Astrocyte (in vitro differentiated cells and primary cell): ENCODE results near the gene MLH1. TPM values are rescaled to one million over a fixed set of nuclear protein-coding genes. Genes with fewer than 3 reads are reported as not detected.

ENCODE experiments used
- DNase-seq: peaks from one replicate; pipeline ENCODE4 v3.0.0-alpha.2; 2010; ENCODE audit warnings: low read depth
- FAIRE-seq: peaks from 2 replicates; lab custom pipeline; 2011; peaks lifted over from hg19 to GRCh38; lab: Jason Lieb, UNC
- H2AFZ ChIP-seq: 2 replicates; pipeline ENCODE4 v1.6.0; 2012; ENCODE audit warnings: low read depth, low read length, inconsistent platforms
- H3K27ac ChIP-seq: 2 replicates; pipeline ENCODE4 v1.5.1; 2011; ENCODE audit warnings: low read depth, low read length, inconsistent platforms
- H3K27me3 ChIP-seq: 2 replicates; pipeline ENCODE4 v1.6.0; 2011; ENCODE audit warnings: low read length, inconsistent platforms; ENCODE audit not compliant: insufficient read depth
- H3K36me3 ChIP-seq: 2 replicates; pipeline ENCODE4 v1.5.1; 2011; ENCODE audit warnings: low read length, inconsistent platforms; ENCODE audit not compliant: insufficient read depth
- H3K4me1 ChIP-seq: 2 replicates; pipeline ENCODE4 v1.5.1; 2011; ENCODE audit warnings: low read length, inconsistent platforms; ENCODE audit not compliant: insufficient read depth
- H3K4me2 ChIP-seq: 2 replicates; pipeline ENCODE4 v1.6.0; 2012; ENCODE audit warnings: low read length, inconsistent platforms
- H3K4me3 ChIP-seq: 2 replicates; pipeline ENCODE4 v1.5.1; 2011; ENCODE audit warnings: low read depth, mild to moderate bottlenecking, low read length, inconsistent platforms; ENCODE audit not compliant: insufficient read depth
- H3K79me2 ChIP-seq: 2 replicates; pipeline ENCODE4 v1.6.0; 2012; ENCODE audit warnings: mild to moderate bottlenecking, low read length, inconsistent platforms; ENCODE audit not compliant: insufficient read depth
- H3K9ac ChIP-seq: 2 replicates; pipeline ENCODE4 v1.6.0; 2012; ENCODE audit warnings: mild to moderate bottlenecking, low read length, inconsistent platforms
- H3K9me3 ChIP-seq: 2 replicates; pipeline ENCODE4 v1.5.1; 2012; ENCODE audit warnings: low read depth, mild to moderate bottlenecking, low read length, inconsistent platforms; ENCODE audit not compliant: insufficient read depth
- H4K20me1 ChIP-seq: 2 replicates; pipeline ENCODE4 v1.6.0; 2012; ENCODE audit warnings: low read length, inconsistent platforms; ENCODE audit not compliant: insufficient read depth
- H3K27ac Mint-ChIP-seq: one replicate; pipeline ENCODE4 v1.8.0; 2021; ENCODE audit warnings: mild to moderate bottlenecking, mixed read lengths; ENCODE audit not compliant: unreplicated experiment
- H3K27me3 Mint-ChIP-seq: one replicate; pipeline ENCODE4 v1.8.0; 2021; ENCODE audit warnings: low read depth, mixed read lengths; ENCODE audit not compliant: unreplicated experiment
- H3K36me3 Mint-ChIP-seq: one replicate; pipeline ENCODE4 v1.8.0; 2021; ENCODE audit warnings: low read depth, mixed read lengths; ENCODE audit not compliant: unreplicated experiment
- H3K4me1 Mint-ChIP-seq: one replicate; pipeline ENCODE4 v1.8.0; 2021; ENCODE audit warnings: low read depth, mixed read lengths; ENCODE audit not compliant: unreplicated experiment
- H3K4me3 Mint-ChIP-seq: one replicate; pipeline ENCODE4 v1.8.0; 2021; ENCODE audit warnings: mild to moderate bottlenecking, moderate library complexity, mixed read lengths; ENCODE audit not compliant: unreplicated experiment
- H3K9me3 Mint-ChIP-seq: one replicate; pipeline ENCODE4 v1.8.0; 2021; ENCODE audit warnings: mild to moderate bottlenecking, mixed read lengths; ENCODE audit not compliant: unreplicated experiment
- CTCF ChIP-seq: IDR thresholded peaks from 2 replicates; pipeline ENCODE4 v1.5.1; 2011; ENCODE audit warnings: low read depth, mild to moderate bottlenecking, inconsistent platforms, low read length, moderate library complexity; ENCODE audit not compliant: insufficient read depth
- EZH2 ChIP-seq: IDR thresholded peaks from 2 replicates; pipeline ENCODE4 v1.6.1; 2012; ENCODE audit warnings: mild to moderate bottlenecking, low read length, inconsistent platforms; ENCODE audit not compliant: insufficient read depth
- total RNA-seq: library from RNA; stranded (reverse); gene quantifications from 2 replicates; pipeline ENCODE4 v1.2.1, GENCODE V29; 2021

Gene MLH1
- total RNA-seq, 1 donor from 2014 or later, result 32.0 TPM

- no peak overlapping the region for H3K4me3 ChIP-seq
- TF ChIP-seq EZH2 (no peak), CTCF (no peak)
- no peak overlapping the region for H3K9ac ChIP-seq
- no peaks in the 10 kb centered on the region for H3K9me3 ChIP-seq
- no peaks in the 10 kb centered on the region for H3K79me2 ChIP-seq
- no peak for DNase-seq
- H3K27ac Mint-ChIP-seq, result no peak overlapping the region
- no peak overlapping the region for H2AFZ ChIP-seq
- H3K4me2 ChIP-seq, result no peak overlapping the region
- H3K9me3 Mint-ChIP-seq, result no peaks in the 10 kb centered on the region
- no peaks in the 10 kb centered on the region for H4K20me1 ChIP-seq
- H3K4me1 Mint-ChIP-seq, result no peaks in the 10 kb centered on the region
- FAIRE-seq, result no peak
- H3K4me1 ChIP-seq, result no peaks in the 10 kb centered on the region
- H3K36me3 Mint-ChIP-seq, result peaks cover 34% of the 10 kb centered on the region
- H3K36me3 ChIP-seq, result peaks cover 50% of the 10 kb centered on the region
- no peaks in the 10 kb centered on the region for H3K27me3 ChIP-seq
- no peaks in the 10 kb centered on the region for H3K27me3 Mint-ChIP-seq
- no peak overlapping the region for H3K27ac ChIP-seq
- no peak overlapping the region for H3K4me3 Mint-ChIP-seq
Observed at GRCh38 chr3:37017683-37018082, 24.4 kb downstream of the MLH1 start.

- H3K27me3 ChIP-seq, result no peaks in the 10 kb centered on the region
- peaks cover 44% of the 10 kb centered on the region for H3K36me3 ChIP-seq
- no peak overlapping the region for H2AFZ ChIP-seq
- H3K4me1 Mint-ChIP-seq, result no peaks in the 10 kb centered on the region
- H3K79me2 ChIP-seq, result no peaks in the 10 kb centered on the region
- no peak overlapping the region for H3K4me3 Mint-ChIP-seq
- H3K27ac Mint-ChIP-seq, result no peak overlapping the region
- no peak for FAIRE-seq
- peak; percentile 13 for DNase-seq
- H3K4me1 ChIP-seq, result no peaks in the 10 kb centered on the region
- H3K9me3 ChIP-seq, result no peaks in the 10 kb centered on the region
- H3K36me3 Mint-ChIP-seq, result peaks cover 44% of the 10 kb centered on the region
- H3K9me3 Mint-ChIP-seq, result no peaks in the 10 kb centered on the region
- no peak overlapping the region for H3K4me3 ChIP-seq
- no peaks in the 10 kb centered on the region for H4K20me1 ChIP-seq
- TF ChIP-seq EZH2 (no peak), CTCF (peak; percentile 39)
- H3K4me2 ChIP-seq, result no peak overlapping the region
- H3K27me3 Mint-ChIP-seq, result no peaks in the 10 kb centered on the region
- no peak overlapping the region for H3K27ac ChIP-seq
- no peak overlapping the region for H3K9ac ChIP-seq
Observed at GRCh38 chr3:37024092-37024491, 30.8 kb downstream of the MLH1 start.

- no peaks in the 10 kb centered on the region for H3K4me1 Mint-ChIP-seq
- Histone ChIP-seq H3K4me3 (no peak overlapping the region), H4K20me1 (no peaks in the 10 kb centered on the region), H2AFZ (no peak overlapping the region), H3K4me1 (no peaks in the 10 kb centered on the region), H3K79me2 (no peaks in the 10 kb centered on the region), H3K27ac (no peak overlapping the region), H3K36me3 (peaks cover 46% of the 10 kb centered on the region), H3K9ac (no peak overlapping the region), H3K4me2 (no peak overlapping the region), H3K27me3 (no peaks in the 10 kb centered on the region), H3K9me3 (no peaks in the 10 kb centered on the region)
- DNase-seq, result no peak
- no peaks in the 10 kb centered on the region for H3K27me3 Mint-ChIP-seq
- H3K36me3 Mint-ChIP-seq, result peaks cover 45% of the 10 kb centered on the region
- H3K27ac Mint-ChIP-seq, result no peak overlapping the region
- H3K4me3 Mint-ChIP-seq, result no peak overlapping the region
- FAIRE-seq, result no peak
- TF ChIP-seq EZH2, result no peak
- no peak for TF ChIP-seq CTCF
- no peaks in the 10 kb centered on the region for H3K9me3 Mint-ChIP-seq
Observed at GRCh38 chr3:37024820-37025405, 31.6 kb downstream of the MLH1 start.
